OCI-LY3 (cell line): Measurements from ENCODE around the gene TCF25.

Experiments used
- CTCF ChIP-seq: fragments of 200-600, 300-600 bp; sonication (generic); IDR thresholded peaks from 2 replicates; pipeline ENCODE4 v1.5.1; 2014; ENCODE audit warnings: antibody characterized with exemption, low read length, low read depth
- EZH2phosphoT487 ChIP-seq: fragments of 200-600 bp; shearing (Covaris generic); IDR thresholded peaks from 2 replicates; pipeline ENCODE4 v1.6.1; 2018; ENCODE audit warnings: antibody characterized with exemption, mixed run types, low read depth

- no peak for TF ChIP-seq CTCF
- TF ChIP-seq EZH2phosphoT487 = no peak
These were observed 62.6 kb downstream of the TCF25 start for GRCh38 chr16:89936034-89936433.
